GM23338 (cell line): ENCODE results near the gene BRSK2. TPM values are rescaled to one million over a fixed set of nuclear protein-coding genes. Genes with fewer than 3 reads are reported as not detected.

ENCODE experiments used
- ATAC-seq: fragments of 200-7000 bp; cut with Tn5 transposase; 3 replicates; pipeline ENCODE4 v1.9.1; 2020
- DNase-seq: peaks from one replicate; pipeline ENCODE4 v3.0.0-alpha.2; 2015; ENCODE audit warnings: low spot score
- H2AFZ ChIP-seq: fragments of 200-600 bp; sonication (generic); 2 replicates; pipeline ENCODE4 v1.8.0; 2016; ENCODE audit warnings: antibody characterized with exemption, mild to moderate bottlenecking, moderate library complexity
- H3F3A ChIP-seq: fragments of 200-600 bp; sonication (generic); replicated peaks from 2 replicates; pipeline ENCODE4 v1.8.0; 2017; ENCODE audit warnings: antibody characterized with exemption, mixed run types, low read depth
- H3K27ac ChIP-seq: fragments of 200-600 bp; sonication (generic); 2 replicates; pipeline ENCODE4 v1.6.1; 2016; ENCODE audit warnings: low read depth
- H3K27me3 ChIP-seq: fragments of 200-600 bp; sonication (generic); 2 replicates; pipeline ENCODE4 v1.8.0; 2016; ENCODE audit warnings: mild to moderate bottlenecking, mixed run types, moderate library complexity; ENCODE audit not compliant: insufficient read depth
- H3K36me3 ChIP-seq: fragments of 200-600 bp; sonication (generic); 2 replicates; pipeline ENCODE4 v1.8.0; 2016; ENCODE audit warnings: mild to moderate bottlenecking; ENCODE audit not compliant: insufficient read depth
- H3K4me1 ChIP-seq: fragments of 200-600 bp; sonication (generic); 2 replicates; pipeline ENCODE4 v1.8.0; 2016; ENCODE audit warnings: mild to moderate bottlenecking, moderate library complexity; ENCODE audit not compliant: insufficient read depth
- H3K4me2 ChIP-seq: fragments of 200-600 bp; sonication (generic); 2 replicates; pipeline ENCODE4 v1.7.1; 2017; ENCODE audit warnings: mixed run types
- H3K4me3 ChIP-seq: fragments of 200-600 bp; sonication (generic); 2 replicates; pipeline ENCODE4 v1.6.1; 2016; ENCODE audit warnings: mixed run types
- H3K79me2 ChIP-seq: fragments of 200-600 bp; sonication (generic); replicated peaks from 2 replicates; pipeline ENCODE4 v1.8.0; 2017; ENCODE audit warnings: mild to moderate bottlenecking; ENCODE audit not compliant: insufficient read depth
- H3K9me2 ChIP-seq: fragments of 200-600 bp; sonication (generic); 2 replicates; pipeline ENCODE4 v1.8.0; 2017; ENCODE audit not compliant: insufficient read depth
- H4K20me1 ChIP-seq: fragments of 200-600 bp; sonication (generic); replicated peaks from 2 replicates; pipeline ENCODE4 v1.8.0; 2017; ENCODE audit warnings: mild to moderate bottlenecking; ENCODE audit not compliant: insufficient read depth
- H3K27ac Mint-ChIP-seq: 2 replicates; pipeline ENCODE4 v1.8.0; 2020; ENCODE audit warnings: inconsistent platforms, mild to moderate bottlenecking, moderate library complexity, mixed read lengths
- H3K27me3 Mint-ChIP-seq: 3 replicates; pipeline ENCODE4 v1.8.0; 2022; ENCODE audit warnings: low read depth, mild to moderate bottlenecking, moderate library complexity, mixed read lengths, inconsistent platforms; ENCODE audit not compliant: insufficient read depth, poor library complexity
- H3K36me3 Mint-ChIP-seq: 3 replicates; pipeline ENCODE4 v1.8.0; 2021; ENCODE audit warnings: low read depth, mild to moderate bottlenecking, inconsistent platforms, moderate library complexity, mixed read lengths
- H3K4me1 Mint-ChIP-seq: 3 replicates; pipeline ENCODE4 v1.8.0; 2020; ENCODE audit warnings: mild to moderate bottlenecking, inconsistent platforms, mixed read lengths
- H3K4me3 Mint-ChIP-seq: 3 replicates; pipeline ENCODE4 v1.8.0; 2021; ENCODE audit warnings: moderate library complexity, mild to moderate bottlenecking, inconsistent platforms, mixed read lengths
- H3K9me3 Mint-ChIP-seq: 3 replicates; pipeline ENCODE4 v1.8.0; 2020; ENCODE audit warnings: moderate library complexity, mild to moderate bottlenecking, inconsistent platforms, mixed read lengths
- CTCF ChIP-seq, 2 experiments: fragments of 200-600 bp in 1 of 2; sonication (generic) in 1 of 2; conservative IDR thresholded peaks; 2 replicates each; pipeline versions ENCODE4 v1.5.1 to v1.6.1; 2016 to 2017; ENCODE audit warnings: antibody characterized with exemption in 2 of 2, low read depth in 2 of 2, mild to moderate bottlenecking in 2 of 2, moderate library complexity in 1 of 2
- ETS1 ChIP-seq: IDR thresholded peaks from 2 replicates; pipeline ENCODE4 v1.6.1; 2016; ENCODE audit warnings: antibody characterized with exemption
- EZH2 ChIP-seq: fragments of 200-600 bp; sonication (generic); IDR thresholded peaks from one replicate; pipeline ENCODE4 v1.8.0; 2017; ENCODE audit warnings: antibody characterized with exemption, mild to moderate bottlenecking, low read depth; ENCODE audit not compliant: unreplicated experiment
- EZH2phosphoT487 ChIP-seq: fragments of 200-600 bp; sonication (generic); IDR thresholded peaks from one replicate; pipeline ENCODE4 v1.8.1; 2018; ENCODE audit warnings: antibody characterized with exemption; ENCODE audit not compliant: unreplicated experiment
- JUNB ChIP-seq: IDR thresholded peaks from one replicate; pipeline ENCODE4 v1.6.1; 2016; ENCODE audit warnings: antibody characterized with exemption; ENCODE audit not compliant: unreplicated experiment
- NANOG ChIP-seq: IDR thresholded peaks from 2 replicates; pipeline ENCODE4 v1.6.1; 2016; ENCODE audit warnings: antibody characterized with exemption, borderline replicate concordance
- POLR2AphosphoS5 ChIP-seq: IDR thresholded peaks from 2 replicates; pipeline ENCODE4 v1.6.1; 2016; ENCODE audit warnings: antibody characterized with exemption, low read depth
- REST ChIP-seq: IDR thresholded peaks from one replicate; pipeline ENCODE4 v1.6.1; 2018; ENCODE audit warnings: antibody characterized with exemption; ENCODE audit not compliant: unreplicated experiment
- ZNF331 ChIP-seq: fragments of 250-450 bp; sonication (Bioruptor Pico); IDR thresholded peaks from 2 replicates; pipeline ENCODE4 v1.5.0; 2020; ENCODE audit warnings: low read depth, mild to moderate bottlenecking, moderate library complexity
- polyA plus RNA-seq: library from polyadenylated mRNA; unstranded; fragments of >200 nt; fragmentation: Nextera tagmentation; extraction: Ambion mirVana; gene quantifications from 2 replicates; pipeline ENCODE4 v1.2.1, GENCODE V29; 2016
- total RNA-seq: library from RNA; depleted of rRNA; stranded (reverse); fragments of >200 nt; shearing (Covaris generic); gene quantifications from 2 replicates; pipeline ENCODE4 v1.2.3, GENCODE V29; 2014

BRSK2 gene
- total and polyA plus RNA-seq, 2 experiments from 2014 or later = 7.2 to 20.3 TPM

- TF ChIP-seq REST (no peak), POLR2AphosphoS5 (no peak), NANOG (no peak), ZNF331 (no peak), JUNB (no peak), EZH2 (no peak), EZH2phosphoT487 (no peak), ETS1 (no peak), CTCF (conservative IDR thresholded peaks at IDR 0.05; ENCODE audit: low read depth in 2 of 2) (no peak)
These were observed 54.0 kb downstream of the BRSK2 start (continued) for GRCh38 chr11:1443737-1444136.

- Histone ChIP-seq H3K9me2 (no peaks in the 10 kb centered on the region), H3K27me3 (no peaks in the 10 kb centered on the region), H3K4me2 (no peak overlapping the region), H3K36me3 (no peaks in the 10 kb centered on the region), H2AFZ (no peak overlapping the region), H3K4me3 (no peak overlapping the region), H4K20me1 (no peaks in the 10 kb centered on the region; the same call in 1 of the 2 replicates), H3K79me2 (no peaks in the 10 kb centered on the region), H3K27ac (no peak overlapping the region), H3F3A (no peaks in the 10 kb centered on the region), H3K4me1 (no peaks in the 10 kb centered on the region)
- no peaks in the 10 kb centered on the region; the same call in 2 of the 3 replicates for H3K9me3 Mint-ChIP-seq
- no peak for DNase-seq
- no peak for TF ChIP-seq REST
- no peak for ATAC-seq
- no peaks in the 10 kb centered on the region; the same call in 1 of the 3 replicates for H3K36me3 Mint-ChIP-seq
- no peak overlapping the region for H3K4me3 Mint-ChIP-seq
- H3K27ac Mint-ChIP-seq = no peak overlapping the region
- H3K4me1 Mint-ChIP-seq = no peaks in the 10 kb centered on the region
- H3K27me3 Mint-ChIP-seq = peaks cover 6% of the 10 kb centered on the region
These were observed 54.6 kb downstream of the BRSK2 start for GRCh38 chr11:1444321-1444720.
